GM18868 (cell line): ENCODE measurements around the gene CTNND2.

Source experiments
- ATAC-seq: cut with Tn5 transposase; IDR thresholded peaks from one replicate; pipeline ENCODE4 v1.9.1; 2021; ENCODE audit warnings: mild to moderate bottlenecking, moderate library complexity; ENCODE audit not compliant: unreplicated experiment

Gene CTNND2

DNA sequence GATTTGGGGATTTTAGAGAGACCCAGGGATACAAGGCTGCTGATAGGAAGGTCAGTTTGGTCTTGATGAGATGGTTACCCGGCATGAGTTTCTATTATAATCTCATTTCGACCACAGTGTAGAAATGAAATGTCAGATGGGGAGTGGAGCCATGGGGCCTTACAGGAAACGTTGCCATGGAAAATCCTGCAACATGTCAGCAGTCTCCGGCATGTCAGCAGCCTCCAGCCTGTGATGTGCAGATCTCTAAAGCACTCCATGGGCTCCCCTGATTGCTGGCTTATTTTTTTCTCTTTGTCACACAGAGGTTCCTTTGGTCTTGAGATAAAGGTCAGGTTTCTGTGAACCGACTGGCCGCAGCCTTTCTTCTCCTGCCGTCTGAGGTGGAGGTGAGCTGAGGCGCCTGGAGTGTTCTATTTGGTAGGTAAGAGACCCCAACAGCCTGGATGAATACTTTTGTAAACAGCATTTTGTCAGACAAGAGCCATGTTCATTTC lies 934.5 kb downstream of the CTNND2 start:
- ATAC-seq: no peak

DNA sequence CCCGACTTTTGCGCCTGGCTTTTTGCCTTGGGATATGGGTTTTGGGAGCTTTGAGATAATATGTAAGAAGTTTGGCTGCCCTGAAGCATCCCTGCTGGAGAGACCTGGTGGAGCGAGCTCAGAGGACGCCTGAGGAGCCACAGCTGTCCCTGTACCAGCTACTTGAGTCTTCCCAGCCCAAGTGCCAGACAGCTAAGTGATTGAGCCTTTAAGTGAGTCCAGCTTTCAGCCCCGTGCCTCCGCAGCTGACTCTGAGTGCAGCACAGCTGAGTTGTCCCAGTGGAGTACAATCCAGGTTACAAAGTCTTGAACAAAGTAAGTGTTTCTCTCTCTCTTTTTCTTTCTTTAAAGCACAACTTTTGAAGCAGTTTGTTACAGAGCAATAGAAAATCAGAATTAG lies 939.4 kb downstream of the CTNND2 start:
- no peak for ATAC-seq

- ATAC-seq: no peak
Measured at GRCh38 chr5:10958728-10959127, 945.5 kb downstream of the CTNND2 start.

- no peak for ATAC-seq
Measured at GRCh38 chr5:10949856-10950630, 954.2 kb downstream of the CTNND2 start.

DNA sequence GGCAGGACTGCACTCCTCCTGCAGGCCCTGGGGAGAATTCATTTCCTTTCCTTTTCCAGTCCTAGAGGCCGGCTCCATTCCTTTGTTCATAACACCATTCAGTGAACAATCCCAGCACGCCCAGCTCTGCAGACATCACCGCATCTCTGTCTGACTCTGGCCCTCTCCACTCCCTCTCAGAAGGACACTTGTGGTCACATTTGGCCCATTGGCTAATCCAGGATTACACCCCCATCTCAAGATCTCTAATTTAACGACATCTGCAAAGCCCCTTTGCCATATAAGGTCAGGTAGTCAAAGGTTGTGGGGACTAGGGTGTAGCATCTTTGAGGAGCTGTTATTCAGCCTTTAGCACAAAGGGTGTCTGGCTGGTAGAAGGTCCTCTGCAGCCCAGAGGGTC lies 958.2 kb downstream of the CTNND2 start:
- ATAC-seq: no peak

DNA sequence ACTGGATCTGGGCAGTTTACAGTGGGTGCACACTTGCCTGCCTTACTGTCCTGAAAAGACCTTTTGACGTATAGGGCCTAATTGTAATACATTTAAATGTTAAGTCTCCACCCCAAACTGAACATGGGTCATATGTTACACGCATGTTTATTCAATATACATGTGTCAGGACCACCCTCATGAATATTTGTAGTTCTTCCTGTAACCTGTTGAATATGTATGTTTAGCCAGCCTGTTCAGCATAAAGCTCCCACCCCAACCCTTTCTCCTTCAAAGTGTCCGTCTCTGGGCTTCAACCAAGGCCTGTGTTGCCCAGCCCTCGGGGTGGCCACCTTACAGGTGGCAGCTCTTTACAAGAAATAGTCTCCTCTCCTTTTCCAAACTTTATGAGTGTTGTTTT lies 962.3 kb downstream of the CTNND2 start:
- no peak for ATAC-seq

DNA sequence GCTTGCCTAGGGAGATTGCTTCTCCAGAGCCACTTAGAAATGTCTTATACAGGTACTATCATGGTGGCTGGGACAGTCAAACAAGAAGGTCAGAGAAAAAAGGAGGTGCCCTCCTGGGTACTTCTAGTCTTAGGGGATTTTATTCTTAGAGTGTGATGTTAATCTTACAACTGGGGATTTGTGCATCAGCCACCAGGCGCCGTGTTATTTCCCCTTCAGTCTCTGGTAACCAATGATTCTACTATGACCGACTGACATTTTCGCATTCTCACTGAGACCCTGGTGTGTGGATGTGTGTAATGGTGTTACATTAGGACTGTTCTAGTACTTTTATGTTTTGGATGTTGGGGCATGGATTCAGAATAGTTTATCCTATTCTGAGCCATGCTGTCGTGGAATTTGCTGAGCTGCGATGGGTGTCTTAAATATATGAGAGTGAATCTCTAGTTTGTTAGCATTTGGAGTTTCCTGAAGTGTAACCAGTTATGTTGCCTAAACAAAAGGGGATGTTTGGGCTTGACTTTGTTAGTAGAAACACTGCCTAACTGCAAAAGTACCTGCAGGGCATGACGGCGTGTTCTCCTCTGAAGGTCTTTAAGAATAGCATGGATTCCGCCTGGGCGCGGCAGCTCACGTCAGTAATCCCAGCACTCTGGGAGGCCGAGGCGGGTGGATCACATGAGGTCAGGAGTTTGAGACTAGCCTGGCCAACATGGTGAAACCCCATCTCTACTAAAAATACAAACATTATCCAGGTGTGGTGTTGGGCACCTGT lies 968.0 kb downstream of the CTNND2 start:
- ATAC-seq: no peak

DNA sequence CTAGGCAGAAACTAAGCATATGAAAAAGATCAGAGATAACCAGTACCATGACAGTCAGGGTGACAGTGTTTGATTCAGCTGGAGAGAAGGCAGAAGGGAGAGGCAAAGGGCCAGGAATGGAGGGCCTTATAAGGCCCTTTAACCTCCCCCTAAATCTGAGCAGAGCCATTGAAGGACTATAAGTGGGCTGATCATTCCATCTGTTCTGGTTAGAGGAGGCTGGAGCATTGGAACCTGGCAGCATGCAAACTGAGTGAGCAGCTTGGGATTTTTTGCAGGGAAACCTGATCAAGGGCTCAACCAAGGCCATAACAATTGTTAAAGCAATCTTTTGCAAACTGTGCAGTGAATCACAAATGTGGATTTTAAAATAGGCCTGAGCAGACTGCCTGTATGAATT lies 968.7 kb downstream of the CTNND2 start:
- ATAC-seq: no peak

GRCh38 chr5:10934783-10935355 lies 969.4 kb downstream of the CTNND2 start:
- ATAC-seq: no peak

GRCh38 chr5:10933121-10933520 lies 971.1 kb downstream of the CTNND2 start:
- no peak for ATAC-seq

DNA sequence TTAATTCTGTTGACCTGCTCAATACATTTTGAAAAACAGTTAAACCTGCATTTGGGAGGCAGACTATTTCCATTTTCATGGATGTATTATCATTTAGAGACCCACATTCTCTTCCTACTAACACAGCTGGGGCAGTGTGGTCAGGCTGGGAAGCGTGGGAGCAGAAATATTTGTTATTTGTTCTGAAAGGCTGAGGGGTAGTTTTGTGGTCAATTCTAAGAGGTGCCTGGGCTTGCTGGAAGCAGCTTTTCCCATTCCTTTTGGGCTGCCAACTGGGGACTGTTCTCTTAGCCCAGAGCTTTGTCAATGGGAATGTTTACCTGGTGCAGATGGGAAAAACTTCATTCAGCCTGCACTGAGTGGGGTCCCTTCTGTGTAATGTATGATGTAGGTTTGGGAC lies 971.8 kb downstream of the CTNND2 start:
- ATAC-seq: no peak

DNA sequence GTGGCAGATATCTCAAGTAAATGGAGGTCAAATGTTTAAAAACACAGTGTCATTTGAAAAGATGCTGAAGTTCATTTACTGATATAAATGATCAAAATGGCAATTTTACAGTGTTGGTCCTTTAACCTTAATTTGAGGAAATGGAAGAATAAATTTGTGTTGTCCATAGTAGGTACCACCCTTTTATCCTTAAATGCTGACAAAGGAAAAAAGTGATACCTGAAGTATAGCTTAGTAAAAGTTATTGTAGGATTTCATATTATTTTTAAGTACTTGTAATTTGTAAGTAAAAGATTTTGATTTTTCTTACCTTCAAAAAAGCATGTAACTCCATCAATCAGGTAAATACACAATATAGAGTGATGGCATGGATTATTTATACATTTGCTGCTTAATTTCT lies 976.6 kb downstream of the CTNND2 start:
- ATAC-seq: no peak

GRCh38 chr5:10923310-10923709 lies 980.9 kb downstream of the CTNND2 start:
- ATAC-seq: no peak
